ENCODE measurements around the gene METRN.
"Not testable (repeated sequence)": the region's sequence is repeated elsewhere in the genome, so short reads cannot be mapped to it uniquely, and the experiment has no call there.

The METRN gene

GRCh38 chr16:711084-711483 lies 3.8 kb upstream of the METRN start:
- DNase-seq, result no peak

- peak; percentile 30 for DNase-seq
These were observed 3.2 kb upstream of the METRN start for GRCh38 chr16:711548-712320.

- DNase-seq, result not testable (repeated sequence)
These were observed 2.1 kb upstream of the METRN start for GRCh38 chr16:712740-713250.

GRCh38 chr16:714079-714478 lies 839 bp upstream of the METRN start:
- DNase-seq, result no peak

- no peak for DNase-seq
These were observed 720 bp downstream of the METRN start for GRCh38 chr16:715477-716199.

- no peak for DNase-seq
These were observed 1.3 kb downstream of the METRN start for GRCh38 chr16:716200-716568.

GRCh38 chr16:716768-717325 lies 1.9 kb downstream of the METRN start:
- no peak for DNase-seq

- no peak for DNase-seq
These were observed 2.7 kb downstream of the METRN start for GRCh38 chr16:717450-718245.

GRCh38 chr16:718389-718788 lies 3.5 kb downstream of the METRN start:
- no peak for DNase-seq

- DNase-seq, result no peak
These were observed 4.0 kb downstream of the METRN start for GRCh38 chr16:718922-719321.

- no peak for DNase-seq
These were observed 5.0 kb downstream of the METRN start for GRCh38 chr16:719815-720446.

GRCh38 chr16:720447-720989 lies 5.6 kb downstream of the METRN start:
- peak; percentile 22 for DNase-seq

- DNase-seq, result peak; percentile 63
These were observed 6.3 kb downstream of the METRN start, which contains the start of gene ANTKMT for GRCh38 chr16:720990-721764. Gene ANTKMT, plus strand, starts transcription at chr16:721146. Its CDS starts 129 bp downstream, at chr16:721275.

- DNase-seq, result no peak
These were observed 7.0 kb downstream of the METRN start for GRCh38 chr16:721765-722540.

GRCh38 chr16:722835-723633 lies 8.1 kb downstream of the METRN start:
- DNase-seq, result no peak

- no peak for DNase-seq
These were observed 8.8 kb downstream of the METRN start for GRCh38 chr16:723695-724094.

GRCh38 chr16:724188-725040 lies 9.5 kb downstream of the METRN start:
- no peak for DNase-seq

- no peak for DNase-seq
These were observed 10.1 kb downstream of the METRN start for GRCh38 chr16:725041-725376.

Measured in NCI-H748 treated with DMSO at 0.1 percent for 48 hours (cell line).